Measurements from ENCODE around the gene TTC24. TPM values are rescaled to one million over a fixed set of nuclear protein-coding genes. Genes with fewer than 3 reads are reported as not detected.

The TTC24 gene
- total and polyA plus RNA-seq, 10 of the 15 experiments (the other 5 are each of a cell fraction or from before 2014, with no cell fraction given), result 0.05 to 6.4 (median 2.9) TPM; not detected in 1

DNA sequence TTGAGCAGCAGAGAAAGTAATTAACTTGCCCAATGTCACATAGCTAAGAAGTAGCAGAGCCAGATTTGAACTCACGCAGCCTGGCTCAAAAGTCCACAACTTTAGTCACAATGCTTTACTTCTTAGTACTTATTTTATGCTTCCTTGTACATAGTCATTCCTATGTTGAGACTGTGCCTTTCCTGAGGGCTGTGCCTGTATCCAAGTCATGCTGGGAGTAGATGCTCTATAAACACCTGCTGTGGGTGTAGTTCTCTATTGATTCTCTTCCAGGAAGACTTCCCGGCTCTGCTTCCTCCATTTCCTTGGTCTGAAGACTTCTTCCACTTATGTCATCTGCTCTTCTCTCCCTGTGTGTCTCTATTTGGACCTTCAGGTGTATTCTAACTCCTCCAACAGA, 23.8 kb upstream of the TTC24 start (continued):
- no peak for TF ChIP-seq RAD21 (IDR thresholded peaks at IDR 0.05; ENCODE audit: insufficient read depth, low read depth, low read length)
- TF ChIP-seq POLR2AphosphoS2 (IDR thresholded peaks at IDR 0.05; ENCODE audit: low read depth, low read length), result no peak
- TF ChIP-seq, protein P1, sequence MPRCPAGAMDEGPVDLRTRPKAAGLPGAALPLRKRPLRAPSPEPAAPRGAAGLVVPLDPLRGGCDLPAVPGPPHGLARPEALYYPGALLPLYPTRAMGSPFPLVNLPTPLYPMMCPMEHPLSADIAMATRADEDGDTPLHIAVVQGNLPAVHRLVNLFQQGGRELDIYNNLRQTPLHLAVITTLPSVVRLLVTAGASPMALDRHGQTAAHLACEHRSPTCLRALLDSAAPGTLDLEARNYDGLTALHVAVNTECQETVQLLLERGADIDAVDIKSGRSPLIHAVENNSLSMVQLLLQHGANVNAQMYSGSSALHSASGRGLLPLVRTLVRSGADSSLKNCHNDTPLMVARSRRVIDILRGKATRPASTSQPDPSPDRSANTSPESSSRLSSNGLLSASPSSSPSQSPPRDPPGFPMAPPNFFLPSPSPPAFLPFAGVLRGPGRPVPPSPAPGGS (IDR thresholded peaks at IDR 0.05; ENCODE audit: borderline replicate concordance, insufficient read depth, low read depth, low read length, poor library complexity, severe bottlenecking), result no peak
- TF ChIP-seq RCOR1 (conservative IDR thresholded peaks at IDR 0.05; ENCODE audit: low read depth, low read length), result no peak
- no peak for TF ChIP-seq TCF3 (IDR thresholded peaks at IDR 0.05; ENCODE audit: borderline replicate concordance, insufficient read depth, low read depth, low read length)
- no peak for TF ChIP-seq STAT1 (conservative IDR thresholded peaks at IDR 0.05)
- no peak for TF ChIP-seq RAD51 (IDR thresholded peaks at IDR 0.05)
- TF ChIP-seq, protein P2, sequence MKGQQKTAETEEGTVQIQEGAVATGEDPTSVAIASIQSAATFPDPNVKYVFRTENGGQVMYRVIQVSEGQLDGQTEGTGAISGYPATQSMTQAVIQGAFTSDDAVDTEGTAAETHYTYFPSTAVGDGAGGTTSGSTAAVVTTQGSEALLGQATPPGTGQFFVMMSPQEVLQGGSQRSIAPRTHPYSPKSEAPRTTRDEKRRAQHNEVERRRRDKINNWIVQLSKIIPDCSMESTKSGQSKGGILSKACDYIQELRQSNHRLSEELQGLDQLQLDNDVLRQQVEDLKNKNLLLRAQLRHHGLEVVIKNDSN (IDR thresholded peaks at IDR 0.05; ENCODE audit: borderline replicate concordance, extremely low read length, insufficient read depth, low read depth, low read length), result no peak
- TF ChIP-seq YY1 (IDR thresholded peaks at IDR 0.05; ENCODE audit: low read depth, low read length), result no peak
- TF ChIP-seq FOS (IDR thresholded peaks at IDR 0.05; ENCODE audit: borderline replicate concordance, extremely low read depth, insufficient read length), result no peak

DNA sequence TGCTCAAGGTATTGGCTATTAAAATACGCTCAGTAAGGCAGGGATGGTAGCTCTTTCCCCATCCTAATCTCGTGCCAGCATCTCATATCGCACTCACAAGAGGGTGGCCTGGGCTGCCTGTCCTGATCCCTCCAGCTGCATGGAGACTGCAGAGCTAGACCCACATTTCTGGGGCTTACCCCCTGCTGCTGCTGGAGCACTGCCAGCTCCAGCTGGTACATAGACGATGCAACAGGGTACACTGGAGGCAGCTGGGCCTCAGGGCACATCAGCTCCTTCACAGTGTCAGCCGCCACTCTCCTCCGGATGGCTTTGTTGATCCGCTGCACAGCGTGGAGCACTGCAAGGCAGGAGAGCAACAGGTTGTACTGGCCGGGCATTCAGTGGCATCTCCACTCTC, 23.2 kb upstream of the TTC24 start:
- no peak for FAIRE-seq
- TF ChIP-seq YBX1 (IDR thresholded peaks at IDR 0.05), result no peak
- no peak for TF ChIP-seq LARP7 (IDR thresholded peaks at IDR 0.05)
- TF ChIP-seq PAX8 (IDR thresholded peaks at IDR 0.05), result no peak
- no peak for TF ChIP-seq RELA (IDR thresholded peaks at IDR 0.05; ENCODE audit: borderline replicate concordance, partially characterized antibody)
- no peak for TF ChIP-seq IKZF1 (conservative IDR thresholded peaks at IDR 0.05)
- TF ChIP-seq CREM (IDR thresholded peaks at IDR 0.05; ENCODE audit: low read depth), result no peak
- no peak for TF ChIP-seq DPF2 (IDR thresholded peaks at IDR 0.05)
- TF ChIP-seq, protein P3, sequence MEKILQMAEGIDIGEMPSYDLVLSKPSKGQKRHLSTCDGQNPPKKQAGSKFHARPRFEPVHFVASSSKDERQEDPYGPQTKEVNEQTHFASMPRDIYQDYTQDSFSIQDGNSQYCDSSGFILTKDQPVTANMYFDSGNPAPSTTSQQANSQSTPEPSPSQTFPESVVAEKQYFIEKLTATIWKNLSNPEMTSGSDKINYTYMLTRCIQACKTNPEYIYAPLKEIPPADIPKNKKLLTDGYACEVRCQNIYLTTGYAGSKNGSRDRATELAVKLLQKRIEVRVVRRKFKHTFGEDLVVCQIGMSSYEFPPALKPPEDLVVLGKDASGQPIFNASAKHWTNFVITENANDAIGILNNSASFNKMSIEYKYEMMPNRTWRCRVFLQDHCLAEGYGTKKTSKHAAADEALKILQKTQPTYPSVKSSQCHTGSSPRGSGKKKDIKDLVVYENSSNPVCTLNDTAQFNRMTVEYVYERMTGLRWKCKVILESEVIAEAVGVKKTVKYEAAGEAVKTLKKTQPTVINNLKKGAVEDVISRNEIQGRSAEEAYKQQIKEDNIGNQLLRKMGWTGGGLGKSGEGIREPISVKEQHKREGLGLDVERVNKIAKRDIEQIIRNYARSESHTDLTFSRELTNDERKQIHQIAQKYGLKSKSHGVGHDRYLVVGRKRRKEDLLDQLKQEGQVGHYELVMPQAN (conservative IDR thresholded peaks at IDR 0.05), result no peak

More for the DNA sequence above, 23.2 kb upstream of the TTC24 start:
- H2AFZ ChIP-seq (ENCODE audit: control insufficient read depth, low read depth, low read length), result no peak overlapping the region
- DNase-seq (ENCODE audit: low read depth, low spot score) (no peak), ATAC-seq (no peak)
- intact Hi-C loops (cut with micrococcal nuclease; ENCODE audit: unreplicated experiment), result no loop called here
- CTCF ChIA-PET, result no interaction called here
- POLR2A ChIA-PET, result no interaction called here
- H3K36me3 ChIP-seq (ENCODE audit: control insufficient read depth in 2 of 2, insufficient read depth in 2 of 2, low read length in 1 of 2), result peaks cover 0 to 2% of the 10 kb centered on the region in 2 experiments; a peak in 1 of 4 replicates
- SMC1A ChIA-PET (ENCODE audit: uncharacterized antibody, unreplicated experiment), result interaction anchor here (0.8 kb wide), 1 partner anchor 31 kb away, joined by 5 read pairs; no protein-coding TSS in a partner anchor
- no peaks in the 10 kb centered on the region for H4K20me1 ChIP-seq (ENCODE audit: control insufficient read depth, insufficient read depth)
- H3K79me2 ChIP-seq (ENCODE audit: control insufficient read depth, insufficient read depth, low read length), result no peaks in the 10 kb centered on the region
- no TSS peak for BruUV-seq (replicated peaks)
- in situ Hi-C loops (cut with MboI), result no loop called here
- RAD21 ChIA-PET (ENCODE audit: unreplicated experiment), result interaction anchor here (1.7 kb wide), 1 partner anchor 170 kb away, joined by 4 read pairs; no protein-coding TSS in a partner anchor
- no peaks in the 10 kb centered on the region for H3K4me1 ChIP-seq (ENCODE audit: control insufficient read depth, insufficient read depth, low read length)
- H3K9ac ChIP-seq (ENCODE audit: control insufficient read depth, insufficient read depth, low read length), result no peak overlapping the region
- no peak overlapping the region for H3K4me3 ChIP-seq
- H3K4me2 ChIP-seq (ENCODE audit: control insufficient read depth, insufficient read depth), result no peak overlapping the region
- no peaks in the 10 kb centered on the region for H3K27me3 ChIP-seq (replicated peaks in 1 of 2; ENCODE audit: control insufficient read depth in 2 of 2, insufficient read depth in 2 of 2, low read length in 1 of 2)
- H3K9me3 ChIP-seq (replicated peaks; ENCODE audit: control insufficient read depth, insufficient read depth, low read length), result no peaks in the 10 kb centered on the region
- no peak overlapping the region for H3K27ac ChIP-seq (ENCODE audit: control insufficient read depth, insufficient read depth)
- WGBS (ENCODE audit: insufficient coverage, insufficient replicate concordance, low lambda C conversion rate, missing lambda C conversion rate), result 67% methylated on average over 9 of the region's 9 CpGs

Data from GM12878 (cell line).